GM19240 (cell line): ENCODE measurements around the gene NHEJ1.
A peak's percentile ranks its signal among the peaks of the same experiment; 100 is the strongest.

ENCODE experiments used
- DNase-seq: peaks from one replicate; pipeline ENCODE4 v3.0.0; 2011; ENCODE audit warnings: low spot score; ENCODE audit not compliant: insufficient read length

Gene NHEJ1

DNA sequence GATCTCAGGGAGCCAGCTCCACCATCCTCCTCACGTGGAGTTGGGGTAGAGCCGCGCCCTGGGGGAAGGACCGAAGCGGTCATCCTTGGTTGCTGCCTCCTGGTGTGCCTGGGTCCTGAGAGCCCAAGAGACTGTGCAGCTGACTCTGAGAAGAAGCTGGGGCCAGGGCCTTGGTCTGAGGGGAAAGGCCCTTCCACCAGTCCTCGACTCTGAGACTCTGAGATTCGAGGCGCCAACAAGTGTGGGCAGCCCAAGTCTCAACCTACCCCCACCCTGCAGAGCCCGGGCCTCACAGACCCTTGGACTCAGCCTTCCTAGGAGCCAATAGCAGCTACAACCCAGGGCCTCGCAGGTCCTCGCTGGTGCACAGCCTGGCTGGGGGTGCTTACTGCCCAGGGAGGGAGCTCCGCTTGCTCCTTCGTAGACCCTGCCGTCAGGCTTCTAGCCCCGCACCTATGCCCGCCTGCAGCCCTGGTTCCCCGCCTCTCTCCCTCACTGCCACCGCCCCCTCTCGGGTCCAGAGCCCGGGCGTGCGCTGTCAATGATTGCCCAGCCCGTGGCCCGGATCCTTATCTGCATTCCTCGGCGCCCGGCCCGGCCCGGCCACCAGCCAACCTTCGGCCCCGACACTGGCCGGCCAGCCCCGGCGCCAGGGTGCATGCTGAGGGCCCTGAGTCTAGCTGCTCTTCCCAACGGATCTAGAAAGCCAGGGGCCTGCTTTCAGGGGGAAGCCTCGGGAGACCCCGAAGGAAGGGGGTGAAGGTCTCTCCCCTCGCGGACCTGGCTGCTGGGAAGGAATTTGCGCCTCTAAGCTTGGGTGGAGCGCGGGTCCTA, 101.9 kb downstream of the NHEJ1 start:
- DNase-seq, result no peak

DNA sequence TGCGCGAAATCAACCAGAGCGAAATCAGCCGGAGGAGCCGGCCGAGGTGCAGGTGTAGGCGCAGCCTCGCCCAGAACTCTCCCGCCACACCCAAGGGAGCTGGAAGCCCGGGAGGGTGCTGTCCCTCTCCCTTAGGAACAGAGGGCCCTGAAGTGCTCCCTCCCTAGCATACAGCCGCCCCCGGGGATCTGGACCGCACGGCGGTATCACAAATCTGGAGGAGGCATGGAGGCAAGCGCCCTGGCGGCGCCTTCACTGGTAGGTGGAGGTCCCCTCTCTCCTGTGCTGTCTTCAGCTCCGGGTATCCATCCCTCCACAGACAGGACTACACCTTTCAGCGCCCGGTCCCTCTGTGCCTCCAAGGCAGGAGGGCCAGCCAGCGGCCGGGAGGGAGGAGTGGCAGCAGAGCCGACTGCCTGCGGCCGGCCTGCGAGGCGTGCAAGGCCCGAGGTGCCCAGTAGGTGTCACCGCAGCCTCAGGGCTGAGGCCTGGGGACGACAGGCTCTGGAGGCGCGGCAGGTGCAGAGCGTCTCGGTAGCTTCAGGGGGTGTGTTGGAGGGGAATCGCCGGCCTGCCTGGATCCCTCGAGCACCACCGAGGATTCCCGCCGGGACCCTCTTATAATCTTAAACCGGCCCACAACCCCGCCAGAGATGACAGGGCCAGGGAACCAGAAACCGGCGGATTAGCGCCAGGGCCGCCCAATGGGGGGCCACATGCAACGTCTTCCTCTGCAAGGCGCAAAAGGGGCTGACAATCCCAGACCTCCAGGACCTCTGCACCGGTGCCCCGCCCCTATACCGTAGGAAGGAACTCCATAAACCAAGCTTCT, 102.7 kb downstream of the NHEJ1 start:
- peak; percentile 83 for DNase-seq

DNA sequence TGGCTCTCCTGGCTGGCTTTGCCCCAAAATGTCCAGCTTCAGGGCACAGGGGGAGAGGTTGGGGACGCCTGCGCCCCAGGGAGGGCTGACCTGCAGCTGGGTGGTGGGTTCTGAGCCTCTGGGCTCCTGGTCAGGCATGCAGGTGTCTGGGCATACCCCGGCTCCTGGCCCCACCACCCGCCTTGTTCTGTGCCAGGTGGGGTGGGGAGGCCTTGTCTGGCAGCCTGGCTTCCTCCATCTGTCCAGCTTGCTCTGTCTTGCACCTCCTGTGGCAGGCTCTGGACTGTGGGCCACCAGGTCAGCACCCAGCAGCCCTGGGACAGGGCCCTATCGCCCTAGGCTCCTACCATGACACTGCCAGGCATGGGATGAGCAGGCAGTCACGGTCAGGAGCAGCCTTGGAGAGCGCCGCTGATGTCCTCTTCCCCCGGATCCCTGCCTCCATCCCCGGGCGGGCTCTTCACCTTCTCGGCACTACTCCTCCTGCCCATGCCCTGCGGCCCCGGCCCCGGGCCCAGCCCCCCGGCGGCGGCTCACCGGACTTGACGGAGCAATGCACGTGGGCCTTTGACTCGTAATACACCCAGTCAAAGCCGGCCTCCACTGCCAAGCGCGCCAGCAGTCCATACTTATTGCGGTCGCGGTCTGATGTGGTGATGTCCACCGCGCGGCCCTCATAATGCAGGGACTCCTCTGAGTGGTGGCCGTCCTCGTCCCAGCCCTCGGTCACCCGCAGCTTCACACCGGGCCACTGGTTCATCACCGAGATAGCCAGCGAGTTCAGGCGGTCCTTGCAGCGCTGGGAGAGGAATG, 103.5 kb downstream of the NHEJ1 start:
- DNase-seq, result no peak

DNA sequence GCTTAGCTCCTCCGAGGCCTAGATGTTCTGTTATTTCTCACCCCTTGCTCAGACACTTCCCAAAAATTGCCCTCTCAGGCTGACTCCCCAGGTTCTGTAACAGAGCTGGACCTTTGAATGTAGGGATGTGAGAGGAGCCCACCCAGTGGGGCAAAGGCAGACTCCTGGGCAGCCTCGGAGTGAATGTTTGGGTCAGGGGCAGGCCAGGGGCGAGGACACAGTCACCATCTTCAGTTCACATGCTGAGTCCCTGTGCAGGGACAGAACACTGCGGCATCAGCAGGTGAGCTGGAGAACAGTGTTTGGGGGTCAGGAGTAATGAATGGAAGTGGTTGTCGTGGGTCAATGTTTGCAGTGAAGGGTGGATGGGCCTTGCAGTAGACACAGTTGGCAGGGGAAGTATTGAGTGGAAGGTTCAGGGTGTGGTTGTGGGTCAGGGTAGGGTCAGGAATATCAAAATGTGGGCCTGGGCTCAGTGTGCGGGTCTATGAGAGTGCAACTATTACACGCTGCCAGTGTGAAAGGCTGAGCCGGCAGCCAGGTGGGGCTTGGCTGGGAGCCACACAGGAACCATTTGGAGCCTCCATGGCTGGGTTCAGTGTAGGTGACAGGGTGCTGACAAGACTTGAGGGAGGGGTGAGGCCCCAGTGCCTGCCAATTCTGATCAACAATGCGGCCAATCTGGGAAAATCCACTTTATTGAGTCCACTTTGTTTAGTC, 104.3 kb downstream of the NHEJ1 start:
- DNase-seq, result no peak

- no peak for DNase-seq
These were observed 105.4 kb downstream of the NHEJ1 start for GRCh38 chr2:219054956-219055903.

DNA sequence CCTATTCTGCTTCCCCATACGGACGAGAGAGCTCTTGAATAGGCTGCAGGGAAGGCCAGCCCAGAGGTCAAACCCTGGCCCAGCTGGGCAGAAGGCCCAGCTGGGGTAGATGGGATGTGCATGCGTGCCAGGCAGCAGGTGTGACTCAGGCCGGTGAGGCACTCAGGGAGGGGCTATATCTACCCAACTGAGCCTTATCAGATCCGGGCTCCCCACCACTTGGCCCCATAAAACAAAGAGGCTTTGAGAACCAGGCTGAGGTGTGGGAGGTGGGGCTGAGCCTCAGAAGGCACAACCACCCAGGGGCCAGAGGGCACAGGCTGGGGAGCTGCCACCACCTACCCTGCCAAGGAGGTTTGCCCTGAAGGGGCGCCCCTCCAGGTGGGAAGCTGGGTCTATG, 111.3 kb downstream of the NHEJ1 start:
- no peak for DNase-seq

DNA sequence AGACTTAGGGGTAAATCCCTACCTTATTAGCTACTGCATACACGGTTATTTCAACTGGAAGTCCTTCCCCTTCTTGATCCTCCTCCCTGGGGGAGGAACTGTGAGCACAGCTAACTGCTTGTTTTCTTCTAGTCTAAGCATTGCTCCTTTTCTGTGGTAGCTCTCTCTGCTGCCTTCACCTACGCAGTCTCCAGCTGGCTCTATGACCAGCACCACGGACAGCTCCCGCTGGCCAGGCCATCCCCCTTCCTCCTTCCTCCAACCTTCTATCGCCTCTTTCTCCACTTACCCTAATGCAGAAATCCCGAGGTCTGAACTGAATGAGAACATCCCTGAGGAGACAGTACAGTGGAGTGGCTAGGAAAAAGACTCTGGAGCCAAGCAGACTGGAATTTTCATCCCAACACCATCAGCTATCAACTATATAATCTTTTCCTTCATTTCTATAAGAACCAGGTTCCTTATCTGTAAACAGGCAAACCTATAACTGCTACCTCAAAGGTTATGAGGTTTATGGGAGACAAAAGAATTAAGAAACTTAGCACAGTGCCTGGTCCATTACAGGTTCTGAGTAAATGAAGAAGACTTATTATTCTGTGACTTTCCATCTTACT, 114.6 kb downstream of the NHEJ1 start:
- DNase-seq, result no peak

- DNase-seq, result no peak
These were observed 117.9 kb downstream of the NHEJ1 start for GRCh38 chr2:219042750-219043149.

- no peak for DNase-seq
These were observed 118.5 kb downstream of the NHEJ1 start for GRCh38 chr2:219042157-219042556.

DNA sequence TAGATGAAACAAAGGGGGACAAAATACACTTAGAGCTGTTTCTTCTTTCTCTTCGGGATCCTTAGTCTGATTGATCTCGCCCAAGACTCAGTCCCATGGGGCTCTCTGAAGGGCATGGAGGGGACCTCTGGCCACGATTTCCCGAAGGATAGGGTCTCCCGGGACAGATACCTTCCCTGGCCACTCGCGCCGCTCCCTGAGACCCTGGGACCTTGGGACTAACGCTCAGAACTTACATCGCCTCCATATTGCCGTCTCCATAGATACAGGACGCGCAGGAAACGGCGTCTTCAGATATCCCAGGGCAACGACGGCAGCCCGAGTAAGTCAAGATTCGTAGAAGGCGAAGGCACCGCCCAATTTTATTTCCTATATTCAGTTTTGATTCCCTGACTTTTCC, 119.4 kb downstream of the NHEJ1 start, which contains the start of gene CFAP65:
CFAP65 (minus strand) TSS at position 265 of the 400 bp plus-strand sequence. CDS start 2,468 bp downstream, outside the sequence.
- DNase-seq, result no peak

DNA sequence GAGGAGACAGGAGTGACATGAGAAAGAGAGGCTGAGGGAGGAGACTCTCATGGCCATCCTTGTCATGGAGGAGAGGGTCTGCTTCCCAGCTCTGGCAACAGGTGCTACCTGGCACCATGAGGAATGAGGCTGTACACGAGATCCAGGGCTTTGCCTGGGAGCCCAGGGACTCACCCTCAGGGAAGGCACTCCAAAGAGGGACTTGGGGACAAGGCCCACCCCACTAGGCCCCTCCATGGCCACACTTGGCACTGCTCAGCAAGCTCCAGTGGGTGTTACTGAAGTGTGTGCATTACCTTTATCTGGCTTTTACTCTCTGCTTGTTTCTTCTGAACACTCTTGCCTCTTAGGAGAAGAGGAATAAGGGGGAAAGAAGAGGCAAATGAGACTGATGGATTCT, 122.0 kb downstream of the NHEJ1 start:
- no peak for DNase-seq

GRCh38 chr2:219037783-219038499, 122.7 kb downstream of the NHEJ1 start:
- no peak for DNase-seq

DNA sequence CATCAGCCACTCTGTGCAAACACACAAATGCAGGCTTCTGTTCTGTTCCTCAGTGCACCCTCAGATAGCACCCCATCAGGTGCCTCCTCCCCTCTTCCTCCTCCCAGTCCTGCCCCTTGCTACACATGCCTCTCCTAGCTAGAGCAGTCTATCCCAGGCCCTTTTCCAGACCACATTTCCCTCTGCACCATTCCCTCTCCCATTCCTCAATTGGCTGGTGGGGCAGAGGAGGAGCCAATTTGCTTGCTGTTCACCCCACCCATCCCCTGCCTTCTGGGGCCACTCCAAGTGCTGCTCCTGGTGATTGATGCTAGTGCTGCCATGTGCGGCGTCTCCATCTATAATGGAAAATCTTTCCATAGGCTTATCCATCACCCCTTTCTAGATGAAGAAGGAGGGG, 124.7 kb downstream of the NHEJ1 start:
- no peak for DNase-seq

DNA sequence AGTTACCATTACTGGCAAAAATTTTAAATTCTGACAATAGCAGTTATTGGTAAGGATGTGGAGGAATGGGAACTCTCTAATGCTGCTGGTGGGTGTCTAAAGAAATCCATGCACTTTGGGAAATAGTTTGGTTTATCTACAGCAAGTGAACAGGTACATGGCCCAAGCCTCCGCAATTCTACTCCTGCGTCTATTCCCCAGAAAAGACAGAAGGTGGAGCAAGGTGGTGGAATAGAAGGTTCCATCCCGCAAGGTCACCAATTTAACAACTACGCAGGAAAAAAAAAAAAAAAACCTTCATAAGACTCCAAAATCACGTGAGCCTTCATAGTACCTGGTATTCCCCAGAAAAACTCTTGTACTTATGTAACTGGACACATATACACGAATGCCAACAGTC, 125.8 kb downstream of the NHEJ1 start:
- DNase-seq, result no peak

- DNase-seq, result no peak
These were observed 128.4 kb downstream of the NHEJ1 start for GRCh38 chr2:219032051-219032745.

GRCh38 chr2:219031005-219031738, 129.4 kb downstream of the NHEJ1 start:
- DNase-seq, result no peak

GRCh38 chr2:219030177-219030940, 130.3 kb downstream of the NHEJ1 start:
- DNase-seq, result no peak
